ENCODE data around the gene PLA2G4D. TPM values are rescaled to one million over a fixed set of nuclear protein-coding genes. Genes with fewer than 3 reads are reported as not detected.

PLA2G4D gene
- total RNA-seq, 1 experiment from 2014 or later: not detected

GRCh38 chr15:42036966-42037365, 57.4 kb downstream of the PLA2G4D start:
- ChIA-PET CTCF (no interaction called here), POLR2A (no interaction called here)
- in situ Hi-C loops (cut with HindIII; ENCODE audit: low pct_unique_long_range_greater_than_20kb, low sequenced_read_pairs) (no loop called here), intact Hi-C loops (cut with micrococcal nuclease; ENCODE audit: unreplicated experiment) (no loop called here)
- DNase-seq (ENCODE audit: low read depth, low spot score): no peak
- Histone ChIP-seq H3K9me3 (ENCODE audit: control insufficient read depth, insufficient read depth, low read depth, low read length) (no peaks in the 10 kb centered on the region), H3K4me3 (ENCODE audit: low read depth in 2 of 2, low read length in 2 of 2) (no peak overlapping the region), H3K27me3 (ENCODE audit: control insufficient read depth, insufficient read depth, low read length) (no peaks in the 10 kb centered on the region), H3K36me3 (ENCODE audit: control insufficient read depth, insufficient read depth, low read length) (no peaks in the 10 kb centered on the region), H3K4me1 (ENCODE audit: control insufficient read depth, insufficient read depth, low read length) (no peaks in the 10 kb centered on the region), H3K27ac (ENCODE audit: low read length) (no peak overlapping the region)
- no TSS peak for BruUV-seq (replicated peaks)
- TF ChIP-seq TCF7L2 (IDR thresholded peaks at IDR 0.05; ENCODE audit: low read depth, low read length): no peak
- no peak for TF ChIP-seq CTCF (IDR thresholded peaks at IDR 0.05)
- TF ChIP-seq POLR2AphosphoS5 (IDR thresholded peaks at IDR 0.05; ENCODE audit: low read depth, low read length): no peak
- TF ChIP-seq REST (IDR thresholded peaks at IDR 0.05; ENCODE audit: insufficient read depth in 1 of 2, low read depth in 2 of 2, low read length in 1 of 2): no peak
- TF ChIP-seq SIN3A (IDR thresholded peaks at IDR 0.05; ENCODE audit: borderline replicate concordance, insufficient read depth, low read depth, low read length): no peak
- peak; percentile 56; the same call in 1 of the 2 replicates for ATAC-seq

GRCh38 chr15:42036112-42036905, 58.1 kb downstream of the PLA2G4D start:
- no peaks in the 10 kb centered on the region for H3K27me3 ChIP-seq (ENCODE audit: control insufficient read depth, insufficient read depth, low read length)
- CTCF ChIA-PET: no interaction called here
- H3K4me3 ChIP-seq (ENCODE audit: low read depth in 2 of 2, low read length in 2 of 2): no peak overlapping the region
- in situ Hi-C loops (cut with HindIII; ENCODE audit: low pct_unique_long_range_greater_than_20kb, low sequenced_read_pairs) (no loop called here), intact Hi-C loops (cut with micrococcal nuclease; ENCODE audit: unreplicated experiment) (no loop called here)
- H3K36me3 ChIP-seq (ENCODE audit: control insufficient read depth, insufficient read depth, low read length): no peaks in the 10 kb centered on the region
- TF ChIP-seq TCF7L2 (IDR thresholded peaks at IDR 0.05; ENCODE audit: low read depth, low read length) (no peak), SIN3A (IDR thresholded peaks at IDR 0.05; ENCODE audit: borderline replicate concordance, insufficient read depth, low read depth, low read length) (no peak), CTCF (IDR thresholded peaks at IDR 0.05) (no peak), REST (IDR thresholded peaks at IDR 0.05; ENCODE audit: insufficient read depth in 1 of 2, low read depth in 2 of 2, low read length in 1 of 2) (no peak), POLR2AphosphoS5 (IDR thresholded peaks at IDR 0.05; ENCODE audit: low read depth, low read length) (no peak)
- BruUV-seq (replicated peaks): no TSS peak
- ATAC-seq: peak; percentile 54; the same call in 1 of the 2 replicates
- no peak for DNase-seq (ENCODE audit: low read depth, low spot score)
- H3K4me1 ChIP-seq (ENCODE audit: control insufficient read depth, insufficient read depth, low read length): no peaks in the 10 kb centered on the region
- POLR2A ChIA-PET: no interaction called here
- H3K27ac ChIP-seq (ENCODE audit: low read length): no peak overlapping the region
- no peaks in the 10 kb centered on the region for H3K9me3 ChIP-seq (ENCODE audit: control insufficient read depth, insufficient read depth, low read depth, low read length)
